MM.1S (cell line): Measurements from ENCODE around the gene PPP1R12A.
"Not testable (repeated sequence)": the region's sequence is repeated elsewhere in the genome, so short reads cannot be mapped to it uniquely, and the experiment has no call there.

Source experiments
- DNase-seq: peaks from one replicate; pipeline ENCODE4 v3.0.0-alpha.2; 2015
- H2AFZ ChIP-seq: fragments of 300-600 bp; sonication (generic); 2 replicates; pipeline ENCODE4 v1.6.0; 2016; ENCODE audit warnings: antibody characterized with exemption, low read length
- H3F3A ChIP-seq: fragments of 300-600 bp; sonication (generic); 2 replicates; pipeline ENCODE4 v1.6.1; 2016; ENCODE audit warnings: mild to moderate bottlenecking, antibody characterized with exemption, low read length, moderate library complexity, mixed read lengths; ENCODE audit not compliant: insufficient read depth
- H3K27ac ChIP-seq: fragments of 300-600 bp; sonication (generic); 2 replicates; pipeline ENCODE4 v1.5.1; 2016; ENCODE audit warnings: mild to moderate bottlenecking, low read length
- H3K27me3 ChIP-seq: fragments of 300-600 bp; sonication (generic); replicated peaks from 2 replicates; pipeline ENCODE4 v1.6.0; 2016; ENCODE audit warnings: low read length; ENCODE audit not compliant: insufficient read depth
- H3K36me3 ChIP-seq: fragments of 300-600 bp; sonication (generic); replicated peaks from 2 replicates; pipeline ENCODE4 v1.6.1; 2016; ENCODE audit warnings: mild to moderate bottlenecking, low read length, mixed read lengths; ENCODE audit not compliant: insufficient read depth
- H3K4me1 ChIP-seq: fragments of 300-600 bp; sonication (generic); 2 replicates; pipeline ENCODE4 v1.6.1; 2016; ENCODE audit warnings: low read length, mixed read lengths
- H3K4me2 ChIP-seq: fragments of 300-600 bp; sonication (generic); 2 replicates; pipeline ENCODE4 v1.6.0; 2016; ENCODE audit warnings: low read depth, low read length
- H3K4me3 ChIP-seq: fragments of 300-600 bp; sonication (generic); 2 replicates; pipeline ENCODE4 v1.5.1; 2016; ENCODE audit warnings: low read length, mixed read lengths
- H3K79me2 ChIP-seq: fragments of 300-600 bp; sonication (generic); 2 replicates; pipeline ENCODE4 v1.6.1; 2016; ENCODE audit warnings: mixed run types, low read length, mixed read lengths
- H3K9ac ChIP-seq: fragments of 300-600 bp; sonication (generic); 2 replicates; pipeline ENCODE4 v1.6.1; 2016; ENCODE audit warnings: low read length, mixed read lengths
- H3K9me2 ChIP-seq: fragments of 300-600 bp; sonication (generic); replicated peaks from 2 replicates; pipeline ENCODE4 v1.6.1; 2016; ENCODE audit warnings: mild to moderate bottlenecking, low read length, mixed read lengths; ENCODE audit not compliant: insufficient read depth
- H3K9me3 ChIP-seq: fragments of 300-600 bp; sonication (generic); replicated peaks from 2 replicates; pipeline ENCODE4 v1.6.1; 2016; ENCODE audit warnings: mild to moderate bottlenecking, low read length, mixed read lengths; ENCODE audit not compliant: insufficient read depth
- H4K20me1 ChIP-seq: fragments of 300-600 bp; sonication (generic); 2 replicates; pipeline ENCODE4 v1.6.1; 2016; ENCODE audit warnings: mild to moderate bottlenecking, low read length, moderate library complexity, mixed read lengths; ENCODE audit not compliant: insufficient read depth
- EZH2 ChIP-seq: fragments of 300-600 bp; sonication (generic); optimal IDR thresholded peaks from 2 replicates; pipeline ENCODE3; 2017; ENCODE audit warnings: low read depth, mild to moderate bottlenecking, antibody characterized with exemption, low read length, mixed read lengths
- EZH2phosphoT487 ChIP-seq: fragments of 300-600 bp; sonication (generic); IDR thresholded peaks from 2 replicates; pipeline ENCODE4 v1.6.1; 2018; ENCODE audit warnings: antibody characterized with exemption, low read length
- TF ChIP-seq, protein P1 (sequence below): fragments of 300-600 bp; sonication (generic); IDR thresholded peaks from 2 replicates; pipeline ENCODE4 v1.5.1; 2016; ENCODE audit warnings: antibody characterized with exemption, low read length, mixed read lengths

Gene PPP1R12A

DNA sequence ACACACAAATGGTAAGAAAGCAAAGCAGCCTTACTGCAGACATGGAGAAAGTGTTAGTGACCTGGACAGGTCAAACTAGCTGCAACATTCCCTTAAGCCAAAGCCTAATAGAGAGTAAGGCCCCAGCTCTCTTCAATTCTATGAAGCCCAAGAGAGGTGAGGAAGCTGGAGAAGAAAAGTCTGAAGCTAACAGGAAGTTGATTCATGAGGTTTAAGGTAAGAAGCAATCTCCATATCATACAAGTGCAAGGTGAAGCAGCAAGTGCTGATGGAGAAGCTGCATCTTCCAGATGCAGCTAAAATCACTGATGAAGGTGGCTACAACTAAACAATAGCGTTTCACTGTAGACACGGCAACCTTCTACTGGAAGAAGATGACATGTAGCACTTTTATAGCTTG lies 53.5 kb downstream of the PPP1R12A start:
- no peak overlapping the region for H3K4me3 ChIP-seq
- TF ChIP-seq, protein P1, sequence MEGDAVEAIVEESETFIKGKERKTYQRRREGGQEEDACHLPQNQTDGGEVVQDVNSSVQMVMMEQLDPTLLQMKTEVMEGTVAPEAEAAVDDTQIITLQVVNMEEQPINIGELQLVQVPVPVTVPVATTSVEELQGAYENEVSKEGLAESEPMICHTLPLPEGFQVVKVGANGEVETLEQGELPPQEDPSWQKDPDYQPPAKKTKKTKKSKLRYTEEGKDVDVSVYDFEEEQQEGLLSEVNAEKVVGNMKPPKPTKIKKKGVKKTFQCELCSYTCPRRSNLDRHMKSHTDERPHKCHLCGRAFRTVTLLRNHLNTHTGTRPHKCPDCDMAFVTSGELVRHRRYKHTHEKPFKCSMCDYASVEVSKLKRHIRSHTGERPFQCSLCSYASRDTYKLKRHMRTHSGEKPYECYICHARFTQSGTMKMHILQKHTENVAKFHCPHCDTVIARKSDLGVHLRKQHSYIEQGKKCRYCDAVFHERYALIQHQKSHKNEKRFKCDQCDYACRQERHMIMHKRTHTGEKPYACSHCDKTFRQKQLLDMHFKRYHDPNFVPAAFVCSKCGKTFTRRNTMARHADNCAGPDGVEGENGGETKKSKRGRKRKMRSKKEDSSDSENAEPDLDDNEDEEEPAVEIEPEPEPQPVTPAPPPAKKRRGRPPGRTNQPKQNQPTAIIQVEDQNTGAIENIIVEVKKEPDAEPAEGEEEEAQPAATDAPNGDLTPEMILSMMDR, result no peak
- no peak for TF ChIP-seq EZH2
- TF ChIP-seq EZH2phosphoT487, result no peak
- peaks cover 2% of the 10 kb centered on the region; the same call in 1 of the 2 replicates for H3K4me1 ChIP-seq
- H3K27me3 ChIP-seq, result no peaks in the 10 kb centered on the region
- no peak overlapping the region for H2AFZ ChIP-seq
- H3K9ac ChIP-seq, result no peak overlapping the region
- peaks cover 11% of the 10 kb centered on the region; the same call in 1 of the 2 replicates for H4K20me1 ChIP-seq
- peaks cover 97% of the 10 kb centered on the region for H3K79me2 ChIP-seq
- no peak overlapping the region for H3K27ac ChIP-seq
- H3F3A ChIP-seq, result no peaks in the 10 kb centered on the region
- no peak overlapping the region for H3K4me2 ChIP-seq
- no peak for DNase-seq
- no peaks in the 10 kb centered on the region for H3K36me3 ChIP-seq
- H3K9me2 ChIP-seq, result no peaks in the 10 kb centered on the region
- no peaks in the 10 kb centered on the region for H3K9me3 ChIP-seq

DNA sequence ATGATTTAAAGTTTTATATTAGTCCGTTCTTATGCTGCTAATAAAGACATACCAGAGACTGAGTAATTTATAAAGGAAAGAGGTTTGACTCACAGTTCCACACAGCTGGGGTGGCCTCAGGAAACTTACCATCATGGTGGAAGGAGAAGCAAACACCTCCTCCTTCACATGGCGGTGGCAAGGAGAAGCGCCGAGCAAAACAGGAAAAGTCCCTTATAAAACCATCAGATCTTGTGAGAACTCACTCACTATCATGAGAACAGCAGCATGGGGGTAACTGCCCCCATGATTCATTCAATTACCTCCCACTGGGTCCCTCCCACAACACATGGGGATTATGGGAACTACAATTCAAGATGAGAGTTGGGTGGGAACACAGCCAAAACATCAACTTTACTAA lies 56.4 kb downstream of the PPP1R12A start:
- not testable (repeated sequence) for H3K27me3 ChIP-seq, H3K4me2 ChIP-seq, H4K20me1 ChIP-seq, H3K9ac ChIP-seq, DNase-seq, H3K4me1 ChIP-seq, H3F3A ChIP-seq, H3K9me3 ChIP-seq, H3K4me3 ChIP-seq, H3K9me2 ChIP-seq, H3K27ac ChIP-seq, H2AFZ ChIP-seq, H3K36me3 ChIP-seq
- H3K79me2 ChIP-seq, result peaks cover 92% of the 10 kb centered on the region

DNA sequence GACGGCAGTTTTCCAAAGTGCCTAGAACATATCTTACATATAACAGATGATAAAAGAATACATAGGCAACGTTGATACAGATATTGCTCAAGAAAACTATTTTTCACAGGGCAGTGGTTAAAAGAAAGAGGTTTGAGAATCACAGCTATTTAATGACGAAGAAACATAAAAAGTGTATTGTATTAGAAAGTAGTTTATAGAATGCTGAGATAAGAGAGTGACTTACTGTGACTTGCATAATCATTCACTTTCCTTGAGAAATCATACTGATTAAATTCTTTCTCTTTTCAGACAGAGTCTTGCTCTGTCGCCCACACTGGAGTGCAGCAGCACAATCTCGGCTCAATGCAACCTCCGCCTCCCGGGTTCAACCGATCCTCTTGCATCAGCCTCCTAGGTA lies 57.7 kb downstream of the PPP1R12A start:
- DNase-seq, result no peak
- H3K27me3 ChIP-seq, result no peaks in the 10 kb centered on the region

DNA sequence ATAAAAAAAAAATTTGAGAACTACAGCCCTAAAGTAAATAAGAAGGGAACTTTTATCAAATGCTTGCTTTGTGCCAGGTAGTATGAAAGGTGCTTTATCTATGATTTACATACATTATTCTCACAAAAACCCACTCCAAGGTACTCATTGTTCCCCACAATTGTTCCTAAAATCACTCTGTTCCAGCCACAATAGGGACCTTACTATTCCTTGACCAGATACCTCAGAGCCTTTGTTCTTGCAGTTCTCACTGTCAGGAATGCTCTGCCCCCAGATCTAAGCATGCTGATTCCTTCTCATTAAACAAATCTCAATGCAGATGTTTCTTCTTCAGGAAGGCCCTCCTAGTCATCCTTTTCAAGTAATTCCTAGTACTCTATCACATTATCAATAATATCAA lies 60.2 kb downstream of the PPP1R12A start:
- H4K20me1 ChIP-seq, result no peaks in the 10 kb centered on the region
- H3K27ac ChIP-seq, result no peak overlapping the region
- no peaks in the 10 kb centered on the region for H3K27me3 ChIP-seq
- H3K9ac ChIP-seq, result no peak overlapping the region
- no peaks in the 10 kb centered on the region for H3K4me1 ChIP-seq
- H3K9me3 ChIP-seq, result no peaks in the 10 kb centered on the region
- TF ChIP-seq EZH2 (no peak), EZH2phosphoT487 (no peak)
- TF ChIP-seq, protein P1, result no peak
- H3K4me3 ChIP-seq, result no peak overlapping the region
- H3K36me3 ChIP-seq, result peaks cover 10% of the 10 kb centered on the region; the same call in 1 of the 2 replicates
- H3K9me2 ChIP-seq, result no peaks in the 10 kb centered on the region
- no peak for DNase-seq
- H3K4me2 ChIP-seq, result no peak overlapping the region
- no peaks in the 10 kb centered on the region for H3F3A ChIP-seq
- peaks cover 87% of the 10 kb centered on the region for H3K79me2 ChIP-seq
- no peak overlapping the region for H2AFZ ChIP-seq

More for the DNA sequence above, 57.7 kb downstream of the PPP1R12A start:
- TF ChIP-seq, protein P1, result no peak
- no peak for TF ChIP-seq EZH2
- TF ChIP-seq EZH2phosphoT487, result no peak
- H3K36me3 ChIP-seq, result peaks cover 3% of the 10 kb centered on the region; the same call in 1 of the 2 replicates
- H3K4me1 ChIP-seq, result no peaks in the 10 kb centered on the region
- H3K27ac ChIP-seq, result no peak overlapping the region
- H3K4me3 ChIP-seq, result no peak overlapping the region
- H3K9me3 ChIP-seq, result no peaks in the 10 kb centered on the region
- no peak overlapping the region for H3K9ac ChIP-seq
- H2AFZ ChIP-seq, result no peak overlapping the region
- H3K79me2 ChIP-seq, result peaks cover 91% of the 10 kb centered on the region
- H3K4me2 ChIP-seq, result no peak overlapping the region
- no peaks in the 10 kb centered on the region for H3K9me2 ChIP-seq
- H3F3A ChIP-seq, result no peaks in the 10 kb centered on the region
- no peaks in the 10 kb centered on the region; the same call in 1 of the 2 replicates for H4K20me1 ChIP-seq
